Uterus (tissue), 4 donors: ENCODE data around the gene KDM6B. TPM values are rescaled to one million over a fixed set of nuclear protein-coding genes. Genes with fewer than 3 reads are reported as not detected.

ENCODE experiments used
- DNase-seq, 2 donors: peaks; one replicate each; pipeline ENCODE4 v3.0.0-alpha.2; 2019 to 2020
- H3K27ac ChIP-seq, 2 donors: fragments of 200-600 bp; sonication (generic); 1 replicate in 1 of 2; 2 replicates in 1 of 2; pipeline ENCODE4 v1.5.1; 2016 to 2018
- H3K27me3 ChIP-seq, 2 donors: fragments of 200-600 bp; sonication (generic); one replicate each; pipeline ENCODE4 v1.5.1; 2018 to 2019; ENCODE audit warnings: control low read depth in 1 of 2
- H3K36me3 ChIP-seq, 2 donors: fragments of 200-600 bp; sonication (generic); one replicate each; pipeline ENCODE4 v1.5.1; 2019; ENCODE audit warnings: control low read depth in 1 of 2
- H3K4me1 ChIP-seq, 2 donors: fragments of 200-600 bp; sonication (generic); one replicate each; pipeline ENCODE4 v1.5.1; 2018 to 2019; ENCODE audit warnings: control low read depth in 1 of 2
- H3K4me3 ChIP-seq, 2 donors: fragments of 200-600 bp; sonication (generic); 1 replicate in 1 of 2; 2 replicates in 1 of 2; pipeline ENCODE4 v1.5.1; 2018 to 2019; ENCODE audit warnings: mild to moderate bottlenecking in 1 of 2
- H3K9me3 ChIP-seq, 2 donors: fragments of 200-600 bp; sonication (generic); one replicate each; pipeline ENCODE4 v1.5.1; 2019; ENCODE audit warnings: control low read depth in 1 of 2
- POLR2A ChIP-seq, 2 donors: fragments of 450-650 bp; IDR thresholded peaks; one replicate each; pipeline ENCODE4 v1.6.1; 2016; ENCODE audit warnings: antibody characterized with exemption in 2 of 2, mild to moderate bottlenecking in 1 of 2, moderate library complexity in 1 of 2
- intact Hi-C: fragments of 100-400 bp; cut with DNase I; formaldehyde crosslinking; loops from one replicate; pipeline ENCODE4 v1.15.1; 2023; ENCODE audit warnings: low total_unique reads
- total RNA-seq, 4 donors: library from RNA; depleted of rRNA in 3 of 4; stranded (reverse); fragments of >200 nt in 3 of 4; gene quantifications; one replicate each; pipeline versions ENCODE4 v1.1.0 to v1.2.4, GENCODE V29; 2014 to 2023
- TF ChIP-seq, protein P1 (sequence below), 4 experiments: fragments of 200-600 bp in 2 of 4; fragments of 450-650 bp in 2 of 4; sonication (generic) in 2 of 4; IDR thresholded peaks; one replicate each; pipeline ENCODE4 v1.5.1; 2016 to 2019; ENCODE audit warnings: antibody characterized with exemption in 4 of 4, mild to moderate bottlenecking in 2 of 4, moderate library complexity in 1 of 4
- donor health status: DM: yes; HTN: yes; CAD: no.

The KDM6B gene
- total RNA-seq, 4 donors from 2014 or later, result 2.6 to 47.9 (median 4.4) TPM

DNA sequence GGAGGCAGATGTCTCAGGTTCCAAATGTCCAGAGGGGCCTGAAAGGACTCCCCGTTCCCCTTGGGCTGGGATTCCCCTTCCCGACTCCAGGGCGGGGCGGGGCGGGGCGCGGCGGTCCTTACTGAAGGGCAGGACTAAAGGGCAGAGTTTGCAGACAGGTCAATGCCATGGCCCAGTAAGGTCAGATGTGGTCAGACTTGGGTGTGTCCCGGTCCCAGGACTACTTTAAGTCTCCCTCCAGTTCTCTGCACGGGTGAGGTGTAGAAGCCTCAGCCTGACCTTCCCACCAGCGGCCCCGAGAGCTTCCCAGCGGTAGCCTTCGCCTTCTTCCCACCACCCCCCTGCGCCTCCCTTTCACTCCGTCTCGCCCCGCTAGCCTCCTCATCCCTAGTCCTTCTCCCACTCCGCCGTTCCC is 532 bp downstream of the KDM6B start:
- intact Hi-C loops, result no loop called here
- DNase-seq, result peak; percentile 73 to 75
- H3K27ac ChIP-seq, result peak overlapping the region; percentile 93 to 98
- no peaks in the 10 kb centered on the region for H3K36me3 ChIP-seq
- no peaks in the 10 kb centered on the region for H3K9me3 ChIP-seq
- peaks cover 8 to 10% of the 10 kb centered on the region in 2 donors for H3K4me1 ChIP-seq
- peak overlapping the region; percentile 61 to 76 for H3K4me3 ChIP-seq
- no peaks in the 10 kb centered on the region for H3K27me3 ChIP-seq
- TF ChIP-seq, protein P1, sequence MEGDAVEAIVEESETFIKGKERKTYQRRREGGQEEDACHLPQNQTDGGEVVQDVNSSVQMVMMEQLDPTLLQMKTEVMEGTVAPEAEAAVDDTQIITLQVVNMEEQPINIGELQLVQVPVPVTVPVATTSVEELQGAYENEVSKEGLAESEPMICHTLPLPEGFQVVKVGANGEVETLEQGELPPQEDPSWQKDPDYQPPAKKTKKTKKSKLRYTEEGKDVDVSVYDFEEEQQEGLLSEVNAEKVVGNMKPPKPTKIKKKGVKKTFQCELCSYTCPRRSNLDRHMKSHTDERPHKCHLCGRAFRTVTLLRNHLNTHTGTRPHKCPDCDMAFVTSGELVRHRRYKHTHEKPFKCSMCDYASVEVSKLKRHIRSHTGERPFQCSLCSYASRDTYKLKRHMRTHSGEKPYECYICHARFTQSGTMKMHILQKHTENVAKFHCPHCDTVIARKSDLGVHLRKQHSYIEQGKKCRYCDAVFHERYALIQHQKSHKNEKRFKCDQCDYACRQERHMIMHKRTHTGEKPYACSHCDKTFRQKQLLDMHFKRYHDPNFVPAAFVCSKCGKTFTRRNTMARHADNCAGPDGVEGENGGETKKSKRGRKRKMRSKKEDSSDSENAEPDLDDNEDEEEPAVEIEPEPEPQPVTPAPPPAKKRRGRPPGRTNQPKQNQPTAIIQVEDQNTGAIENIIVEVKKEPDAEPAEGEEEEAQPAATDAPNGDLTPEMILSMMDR (IDR thresholded peaks at IDR 0.05), result no peak
- no peak for TF ChIP-seq POLR2A (IDR thresholded peaks at IDR 0.05)

DNA sequence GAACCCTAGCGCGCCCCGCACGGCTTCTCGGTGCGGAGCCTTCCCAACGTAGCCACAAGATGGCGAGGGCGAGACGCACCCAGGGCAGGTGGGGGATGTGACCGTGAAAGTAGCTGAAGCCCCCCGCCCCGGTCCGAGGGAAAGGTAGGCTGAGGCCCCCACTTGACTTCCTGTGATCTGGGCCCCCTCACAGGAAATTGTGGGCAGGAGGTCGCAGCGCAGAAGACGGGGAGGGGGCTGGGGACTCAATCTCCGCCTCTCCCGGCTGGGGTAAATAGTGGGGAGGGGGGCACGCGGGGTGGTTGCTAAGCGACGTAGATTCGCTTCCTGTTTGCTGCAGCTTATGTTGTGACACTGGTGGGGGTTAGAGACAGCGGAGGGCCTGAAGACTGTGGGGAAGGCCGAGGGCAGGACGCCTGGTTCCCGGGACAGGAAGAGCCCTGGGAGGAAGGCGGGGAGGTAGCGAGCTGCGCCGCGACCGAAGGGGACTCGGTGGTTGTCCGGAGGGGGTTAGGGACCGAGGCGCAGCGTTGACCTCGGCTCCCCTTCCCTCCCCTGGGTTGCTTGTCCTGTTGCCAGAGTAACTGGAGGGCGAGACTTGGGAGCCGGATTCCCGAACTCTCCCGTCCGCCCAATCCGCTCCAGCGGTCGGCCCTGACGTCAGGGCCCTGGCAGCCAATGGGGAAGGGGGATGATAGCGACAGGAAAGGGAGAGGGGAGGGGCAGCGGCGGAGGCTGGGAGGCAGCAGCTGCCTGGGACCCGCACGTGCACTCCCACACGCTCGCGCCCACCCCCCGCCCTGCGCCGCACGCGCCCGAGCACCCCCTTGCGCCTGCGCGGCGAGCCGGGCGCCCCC is 1.2 kb downstream of the KDM6B start:
- Histone ChIP-seq H3K27ac (peak overlapping the region; percentile 93 to 98), H3K9me3 (no peaks in the 10 kb centered on the region), H3K4me1 (peaks cover 8 to 10% of the 10 kb centered on the region in 2 donors), H3K4me3 (peak overlapping the region; percentile 61 to 76), H3K27me3 (no peaks in the 10 kb centered on the region), H3K36me3 (no peaks in the 10 kb centered on the region)
- intact Hi-C loops, result no loop called here
- DNase-seq, result peak; percentile 98
- peak; percentile 85 to 93 for TF ChIP-seq POLR2A (IDR thresholded peaks at IDR 0.05)
- TF ChIP-seq, protein P1 (IDR thresholded peaks at IDR 0.05), result peak; percentile 77 to 91 (median 88)

GRCh38 chr17:7835814-7836595 is 2.0 kb downstream of the KDM6B start:
- H3K9me3 ChIP-seq, result no peaks in the 10 kb centered on the region
- DNase-seq, result peak in 1 of 2 donors; percentile 79
- peak overlapping the region; percentile 61 to 76 for H3K4me3 ChIP-seq
- H3K4me1 ChIP-seq, result peaks cover 8 to 10% of the 10 kb centered on the region in 2 donors
- peak in 1 of 2 donors; percentile 44 for TF ChIP-seq POLR2A (IDR thresholded peaks at IDR 0.05)
- TF ChIP-seq, protein P1 (IDR thresholded peaks at IDR 0.05), result peak in 1 of 4 experiments; percentile 2
- peak overlapping the region; percentile 93 to 98 for H3K27ac ChIP-seq
- H3K36me3 ChIP-seq, result no peaks in the 10 kb centered on the region
- H3K27me3 ChIP-seq, result no peaks in the 10 kb centered on the region
- intact Hi-C loops, result no loop called here

GRCh38 chr17:7836596-7837407 is 2.8 kb downstream of the KDM6B start:
- TF ChIP-seq POLR2A (IDR thresholded peaks at IDR 0.05), result peak in 1 of 2 donors; percentile 68
- TF ChIP-seq, protein P1 (IDR thresholded peaks at IDR 0.05), result peak in 2 of 4 experiments; percentile 23 to 52
- no peaks in the 10 kb centered on the region for H3K9me3 ChIP-seq
- peak overlapping the region; percentile 61 to 76 for H3K4me3 ChIP-seq
- H3K27ac ChIP-seq, result peak overlapping the region; percentile 93 to 98
- peaks cover 8 to 10% of the 10 kb centered on the region in 2 donors for H3K4me1 ChIP-seq
- H3K36me3 ChIP-seq, result no peaks in the 10 kb centered on the region
- H3K27me3 ChIP-seq, result no peaks in the 10 kb centered on the region
- DNase-seq, result peak; percentile 95 to 96
- intact Hi-C loops, result no loop called here
